NCI-H1092 treated with DMSO at 0.1 percent for 48 hours (cell line): Measurements from ENCODE around the gene NOSTRIN.
A peak's percentile ranks its signal among the peaks of the same experiment; 100 is the strongest.
"Not testable (repeated sequence)": the region's sequence is repeated elsewhere in the genome, so short reads cannot be mapped to it uniquely, and the experiment has no call there.

Experiments used
- DNase-seq: peaks from one replicate; lab custom pipeline; 2025; lab: John Stamatoyannopoulos, UW

NOSTRIN gene

GRCh38 chr2:168819829-168820489, 17.5 kb downstream of the NOSTRIN start:
- DNase-seq, result no peak

- no peak for DNase-seq
These were observed 19.1 kb downstream of the NOSTRIN start for GRCh38 chr2:168821577-168821976.

- no peak for DNase-seq
These were observed 19.6 kb downstream of the NOSTRIN start for GRCh38 chr2:168821992-168822391.

GRCh38 chr2:168825126-168825525, 22.7 kb downstream of the NOSTRIN start:
- no peak for DNase-seq

- DNase-seq, result no peak
These were observed 28.5 kb downstream of the NOSTRIN start for GRCh38 chr2:168830958-168831357.

DNA sequence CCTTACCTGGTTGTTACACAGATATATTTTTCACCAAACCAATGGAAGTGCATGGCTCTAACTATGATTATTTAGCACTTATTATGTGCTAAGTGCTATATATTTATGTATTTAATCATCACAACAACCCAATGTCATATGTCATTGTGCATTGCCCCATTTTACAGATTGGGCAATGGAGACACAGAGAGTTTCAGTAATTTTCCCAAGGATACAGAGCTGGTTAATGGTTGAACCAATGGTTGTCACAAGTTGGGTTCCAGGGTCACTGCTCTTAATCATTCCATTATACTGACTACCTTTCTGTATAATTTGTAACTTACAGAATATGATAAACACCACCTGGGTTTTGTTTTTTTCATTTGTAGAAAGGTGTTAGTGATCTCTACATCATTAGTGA, 29.2 kb downstream of the NOSTRIN start:
- no peak for DNase-seq

DNA sequence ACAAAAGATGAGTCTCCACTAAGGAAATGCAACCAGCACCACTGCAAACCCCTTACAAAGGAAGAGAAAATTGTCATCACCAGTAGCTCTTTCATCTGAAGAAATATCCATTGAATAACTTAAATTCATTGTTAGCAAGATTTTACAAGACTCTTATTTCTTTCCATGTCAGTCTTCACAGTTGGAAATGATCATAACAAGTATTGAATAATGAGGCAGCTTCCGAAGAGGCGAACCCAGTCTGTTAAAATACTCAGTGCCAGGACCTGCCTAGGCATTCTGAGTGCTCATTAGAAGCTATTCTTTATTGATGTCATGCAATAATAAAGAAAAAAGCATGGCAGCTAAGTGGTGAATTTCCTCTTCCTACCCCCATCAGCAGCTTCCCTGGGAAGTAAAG, 33.5 kb downstream of the NOSTRIN start:
- no peak for DNase-seq

GRCh38 chr2:168841445-168841844, 39.0 kb downstream of the NOSTRIN start:
- DNase-seq, result peak; percentile 65

- no peak for DNase-seq
These were observed 40.8 kb downstream of the NOSTRIN start for GRCh38 chr2:168843253-168843652.

DNA sequence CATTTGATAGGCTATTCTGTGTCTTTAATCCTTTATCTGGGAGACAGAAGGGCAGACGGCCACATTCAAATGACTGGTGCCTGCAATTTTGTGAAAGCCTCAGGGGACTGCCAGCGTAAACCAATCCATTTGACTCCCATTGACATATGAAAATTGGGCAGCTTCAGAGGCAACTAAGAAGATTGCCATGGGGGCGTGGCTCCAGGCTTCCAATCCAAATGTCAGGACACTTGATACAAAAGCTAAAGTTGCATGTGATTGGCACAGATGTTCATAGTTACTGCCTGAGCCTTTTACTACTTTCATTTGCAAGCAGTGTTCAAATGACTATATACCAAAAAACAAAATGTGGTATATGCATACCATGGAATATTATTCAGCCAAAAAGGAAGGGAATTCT, 45.8 kb downstream of the NOSTRIN start:
- no peak for DNase-seq

DNA sequence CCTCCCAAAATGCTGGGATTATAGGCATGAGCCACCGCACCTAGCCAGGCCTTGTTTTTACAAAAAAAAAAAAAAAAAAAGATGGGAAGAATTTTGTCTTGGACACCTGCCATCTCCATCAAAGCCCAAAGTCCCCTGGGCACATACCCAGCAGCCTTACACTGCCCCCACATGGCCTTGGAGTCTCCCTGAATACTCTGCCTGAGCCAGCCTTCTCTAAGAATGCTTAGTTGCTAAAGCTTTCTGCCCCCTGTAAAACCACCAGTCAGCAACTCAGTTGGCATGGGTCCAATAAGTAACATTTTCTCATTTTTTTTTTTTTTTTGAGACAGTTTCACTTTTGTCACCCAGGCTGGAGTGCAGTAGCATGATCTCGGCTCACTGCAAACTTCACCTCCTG, 47.2 kb downstream of the NOSTRIN start:
- peak; percentile 9 for DNase-seq

DNA sequence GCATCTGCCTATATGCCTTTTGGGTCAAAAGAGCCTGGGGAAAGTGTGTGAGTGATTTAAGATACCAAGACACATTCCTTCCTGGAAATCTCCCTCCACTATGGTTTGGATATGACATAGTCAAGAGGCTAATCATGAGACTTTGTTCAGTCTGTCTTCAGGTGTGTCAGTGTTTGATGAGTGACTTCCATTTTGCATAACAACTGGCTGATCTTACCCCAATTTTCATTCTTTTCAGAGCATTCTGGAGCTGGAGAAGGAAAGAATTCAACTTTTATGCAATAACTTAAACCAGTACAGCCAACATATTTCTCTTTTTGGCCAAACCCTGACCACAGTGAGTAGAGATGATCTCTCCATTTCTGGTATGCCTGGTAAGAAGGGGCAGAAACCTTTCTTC, 48.4 kb downstream of the NOSTRIN start:
- DNase-seq, result no peak

DNA sequence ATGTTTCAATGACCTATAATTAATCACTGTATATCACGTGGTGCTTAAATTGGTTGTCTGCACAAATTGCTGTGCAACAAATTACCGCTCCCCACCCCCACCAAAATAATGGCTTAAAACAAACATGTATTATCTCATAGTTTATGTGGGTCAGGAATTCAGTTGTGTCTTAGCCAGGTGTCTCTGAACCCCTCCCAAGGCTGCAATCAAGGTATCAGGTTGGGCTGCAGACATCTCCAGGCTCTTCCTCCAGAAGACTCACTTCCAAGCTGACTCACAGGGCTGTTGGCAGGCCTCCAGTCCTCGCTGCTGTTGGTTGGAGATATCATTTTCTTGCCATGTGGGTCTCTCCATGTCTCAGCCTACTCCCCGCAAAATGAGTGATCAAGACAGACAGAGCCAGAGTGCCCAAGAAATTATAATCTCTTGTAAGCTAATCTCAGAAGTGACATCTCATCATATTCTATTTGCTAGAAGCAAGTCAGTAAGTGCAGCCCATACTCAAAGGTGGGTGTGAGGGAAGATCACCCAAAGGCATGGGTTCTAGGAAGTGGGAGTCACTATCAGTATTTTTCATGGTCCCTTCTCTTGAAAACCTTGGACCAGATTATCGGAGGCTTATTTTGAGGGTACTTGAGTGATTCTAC, 49.4 kb downstream of the NOSTRIN start:
- DNase-seq, result no peak

DNA sequence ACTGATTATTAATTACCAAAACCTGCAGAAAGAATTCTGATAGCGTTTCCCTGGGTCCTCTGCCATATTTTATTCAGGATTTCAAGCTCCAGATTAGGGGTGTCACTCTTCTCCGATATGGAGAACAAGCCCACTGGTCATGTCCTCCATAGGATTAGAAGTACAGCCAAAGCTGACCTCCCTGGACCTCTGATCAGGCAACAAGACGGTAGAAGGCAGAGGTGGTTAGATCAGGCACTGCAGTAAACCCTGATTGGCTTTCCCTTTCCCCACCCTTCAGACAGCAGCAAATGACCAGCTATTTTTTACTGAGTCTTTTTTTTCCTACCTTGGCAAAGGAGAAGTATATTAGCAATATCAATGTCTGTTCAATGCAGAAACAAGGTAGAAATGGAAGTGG, 50.0 kb downstream of the NOSTRIN start:
- DNase-seq, result no peak

GRCh38 chr2:168853471-168853870, 51.0 kb downstream of the NOSTRIN start:
- DNase-seq, result no peak

DNA sequence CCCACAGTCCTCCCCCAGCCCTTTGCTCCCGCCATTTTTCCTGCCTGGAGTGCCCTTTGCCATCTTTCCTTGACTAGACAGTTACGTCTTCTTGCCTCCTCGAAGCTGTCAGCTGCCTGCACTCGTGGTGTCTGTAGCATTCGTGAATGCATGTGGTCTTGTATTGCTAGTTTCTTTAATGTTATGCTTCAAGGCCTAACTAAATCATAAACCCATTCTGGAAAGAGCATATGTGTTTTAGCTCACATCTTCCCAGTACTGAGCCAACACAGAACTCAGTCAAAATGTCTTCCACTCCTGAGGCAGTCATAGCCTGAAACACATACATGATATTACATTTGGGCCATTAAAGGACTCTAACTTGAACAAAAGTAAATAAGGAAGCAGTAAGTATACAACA, 52.2 kb downstream of the NOSTRIN start:
- no peak for DNase-seq

GRCh38 chr2:168855601-168856000, 53.2 kb downstream of the NOSTRIN start:
- DNase-seq, result no peak

DNA sequence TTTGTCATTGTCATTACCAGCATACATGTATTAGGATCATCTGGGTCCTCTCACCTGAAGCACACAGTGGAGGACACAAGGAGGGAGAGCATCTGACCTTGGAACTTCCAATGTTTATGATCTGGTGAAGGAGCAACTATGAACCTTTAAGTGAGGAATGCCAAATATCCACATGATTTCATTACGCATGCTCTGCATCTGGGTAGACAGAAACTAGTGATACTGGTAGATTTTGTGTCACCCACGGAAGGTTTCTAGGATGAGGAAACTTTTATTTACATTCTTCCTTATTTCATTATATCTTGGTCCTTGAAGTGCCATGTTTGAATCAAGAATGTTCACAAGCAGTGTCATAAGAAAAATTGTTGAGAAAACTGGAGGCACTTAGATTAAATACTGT, 55.7 kb downstream of the NOSTRIN start:
- DNase-seq, result no peak

- DNase-seq, result not testable (repeated sequence)
These were observed 64.7 kb downstream of the NOSTRIN start for GRCh38 chr2:168867164-168867563.

DNA sequence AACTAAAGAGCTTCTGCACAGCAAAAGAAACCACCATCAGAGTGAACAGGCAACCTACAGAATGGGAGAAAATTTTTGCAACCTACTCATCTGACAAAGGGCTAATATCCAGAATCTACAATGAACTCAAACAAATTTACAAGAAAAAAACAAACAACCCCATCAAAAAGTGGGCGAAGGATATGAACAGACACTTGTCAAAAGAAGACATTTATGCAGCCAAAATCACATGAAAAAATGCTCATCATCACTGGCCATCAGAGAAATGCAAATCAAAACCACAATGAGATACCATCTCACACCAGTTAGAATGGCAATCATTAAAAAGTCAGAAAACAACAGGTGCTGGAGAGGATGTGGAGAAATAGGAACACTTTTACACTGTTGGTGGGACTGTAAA, 67.9 kb downstream of the NOSTRIN start:
- not testable (repeated sequence) for DNase-seq

DNA sequence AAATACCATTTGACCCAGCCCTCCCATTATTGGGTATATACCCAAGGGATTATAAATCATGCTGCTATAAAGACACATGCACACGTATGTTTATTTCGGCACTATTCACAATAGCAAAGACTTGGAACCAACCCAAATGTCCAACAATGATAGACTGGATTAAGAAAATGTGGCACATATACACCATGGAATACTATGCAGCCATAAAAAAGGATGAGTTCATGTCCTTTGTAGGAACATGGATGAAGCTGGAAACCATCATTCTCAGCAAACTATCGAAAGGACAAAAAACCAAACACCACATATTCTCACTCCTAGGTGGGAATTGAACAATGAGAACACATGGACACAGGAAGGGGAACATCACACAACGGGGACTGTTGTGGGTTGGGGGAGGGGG, 68.4 kb downstream of the NOSTRIN start:
- not testable (repeated sequence) for DNase-seq

GRCh38 chr2:168874368-168875054, 72.1 kb downstream of the NOSTRIN start:
- no peak for DNase-seq

DNA sequence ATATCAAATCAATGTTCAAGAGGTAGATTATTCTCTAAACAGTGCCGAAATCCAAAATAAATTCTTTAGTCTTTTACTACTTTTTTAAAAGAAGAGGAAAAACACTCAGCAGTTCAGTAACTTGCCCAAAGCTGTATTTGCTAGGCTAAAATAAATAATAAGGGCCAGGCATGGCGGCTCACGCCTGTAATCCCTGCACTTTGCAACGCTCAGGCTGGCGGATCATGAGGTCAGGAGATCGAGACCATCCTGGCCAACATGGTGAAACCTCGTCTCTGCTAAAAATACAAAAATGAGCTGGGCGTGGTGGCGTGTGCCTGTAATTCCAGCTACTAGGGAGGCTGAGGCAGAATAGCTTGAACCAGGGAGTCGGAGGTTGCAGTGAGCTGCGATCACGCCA, 79.7 kb downstream of the NOSTRIN start:
- not testable (repeated sequence) for DNase-seq
